PC-9 (cell line): ENCODE measurements around the gene SNX32. TPM values are rescaled to one million over a fixed set of nuclear protein-coding genes. Genes with fewer than 3 reads are reported as not detected.

ENCODE experiments used
- BruUV-seq: library from RNA; stranded (reverse); fragments of 400-500 nt; replicated peaks from 2 replicates; lab custom pipeline; 2021; lab: Mats Ljungman, UMichigan
- CTCF ChIA-PET: fragments of 300-600 bp; sonication (Branson Sonifier 250); formaldehyde crosslinking; loops from one replicate; lab custom pipeline; 2022; ENCODE audit warnings: antibody characterized with exemption; lab: Charles Lee
- POLR2A ChIA-PET: fragments of 300-600 bp; sonication (Branson Sonifier 250); formaldehyde crosslinking; loops from one replicate; lab custom pipeline; 2022; ENCODE audit warnings: antibody characterized with exemption; ENCODE audit not compliant: unreplicated experiment; lab: Charles Lee
- DNase-seq, 2 experiments: peaks; one replicate each; pipeline versions ENCODE4 v3.0.0 to v3.0.0-alpha.2; 2015 to 2022; ENCODE audit warnings: mixed read lengths in 1 of 2
- H2AFZ ChIP-seq: fragments of 200-600 bp; sonication (generic); 2 replicates; pipeline ENCODE4 v1.8.1; 2017; ENCODE audit warnings: antibody characterized with exemption
- H3F3A ChIP-seq: fragments of 200-600 bp; sonication (generic); 2 replicates; pipeline ENCODE4 v1.8.1; 2017; ENCODE audit warnings: antibody characterized with exemption, mild to moderate bottlenecking, low read depth; ENCODE audit not compliant: insufficient read depth
- H3K27ac ChIP-seq: fragments of 200-600 bp; sonication (generic); 2 replicates; pipeline ENCODE4 v1.6.1; 2016; ENCODE audit warnings: mixed run types
- H3K27me3 ChIP-seq: fragments of 200-600 bp; sonication (generic); 2 replicates; pipeline ENCODE4 v1.6.1; 2016; ENCODE audit warnings: low read depth, mixed run types; ENCODE audit not compliant: insufficient read depth
- H3K36me3 ChIP-seq: fragments of 200-600 bp; sonication (generic); 2 replicates; pipeline ENCODE4 v1.6.1; 2016; ENCODE audit warnings: low read depth, mixed run types
- H3K4me1 ChIP-seq: fragments of 200-600 bp; sonication (generic); replicated peaks from 2 replicates; pipeline ENCODE4 v1.6.1; 2016; ENCODE audit warnings: mixed run types; ENCODE audit not compliant: insufficient read depth
- H3K4me2 ChIP-seq: fragments of 200-600 bp; sonication (generic); 2 replicates; pipeline ENCODE4 v1.6.1; 2017; ENCODE audit warnings: mixed run types
- H3K4me3 ChIP-seq: fragments of 200-600 bp; sonication (generic); 2 replicates; pipeline ENCODE4 v1.6.1; 2016; ENCODE audit warnings: mixed run types
- H3K79me2 ChIP-seq: fragments of 200-600 bp; sonication (generic); 2 replicates; pipeline ENCODE4 v1.6.1; 2017; ENCODE audit warnings: low read depth, mixed run types
- H3K9me2 ChIP-seq: fragments of 200-600 bp; sonication (generic); 2 replicates; pipeline ENCODE4 v1.8.1; 2017; ENCODE audit warnings: mild to moderate bottlenecking; ENCODE audit not compliant: insufficient read depth
- H3K9me3 ChIP-seq: fragments of 200-600 bp; sonication (generic); 2 replicates; pipeline ENCODE4 v1.8.1; 2016; ENCODE audit warnings: low read depth; ENCODE audit not compliant: insufficient read depth
- H4K20me1 ChIP-seq: fragments of 200-600 bp; sonication (generic); 2 replicates; pipeline ENCODE4 v1.8.1; 2017; ENCODE audit not compliant: insufficient read depth
- CTCF ChIP-seq: fragments of 200-600 bp; sonication (generic); conservative IDR thresholded peaks from 2 replicates; pipeline ENCODE4 v1.6.1; 2017; ENCODE audit warnings: mixed run types, antibody characterized with exemption, mild to moderate bottlenecking, moderate library complexity
- EZH2 ChIP-seq: fragments of 200-600 bp; sonication (generic); IDR thresholded peaks from 2 replicates; pipeline ENCODE4 v1.8.0; 2017; ENCODE audit warnings: antibody characterized with exemption, low read depth
- intact Hi-C: fragments of 100-400 bp; cut with micrococcal nuclease; formaldehyde crosslinking; loops from one replicate; pipeline ENCODE4 v1.10.0; 2022; ENCODE audit not compliant: unreplicated experiment
- total RNA-seq: library from RNA; stranded (reverse); gene quantifications from 2 replicates; pipeline ENCODE4 v1.2.3, GENCODE V29; 2021

The SNX32 gene
- total RNA-seq, 1 experiment from 2014 or later, result not detected

DNA sequence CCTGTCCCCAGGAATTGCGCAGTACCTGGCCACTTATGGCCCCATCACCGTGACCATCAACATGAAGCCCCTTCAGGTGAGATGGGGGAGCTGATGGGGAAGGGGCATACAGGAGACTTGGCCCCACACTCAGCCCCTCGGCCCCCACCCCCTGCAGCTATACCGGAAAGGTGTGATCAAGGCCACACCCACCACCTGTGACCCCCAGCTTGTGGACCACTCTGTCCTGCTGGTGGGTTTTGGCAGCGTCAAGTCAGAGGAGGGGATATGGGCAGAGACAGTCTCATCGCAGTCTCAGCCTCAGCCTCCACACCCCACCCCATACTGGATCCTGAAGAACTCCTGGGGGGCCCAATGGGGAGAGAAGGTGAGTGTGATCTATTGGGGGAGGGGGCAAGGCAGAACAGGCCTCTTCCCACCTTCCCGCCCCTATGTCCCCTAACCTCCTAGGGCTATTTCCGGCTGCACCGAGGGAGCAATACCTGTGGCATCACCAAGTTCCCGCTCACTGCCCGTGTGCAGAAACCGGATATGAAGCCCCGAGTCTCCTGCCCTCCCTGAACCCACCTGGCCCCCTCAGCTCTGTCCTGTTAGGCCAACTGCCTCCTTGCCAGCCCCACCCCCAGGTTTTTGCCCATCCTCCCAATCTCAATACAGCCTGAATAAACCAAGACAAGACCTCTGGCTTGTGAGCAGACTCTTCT is 49.4 kb downstream of the SNX32 start:
- peaks cover 16% of the 10 kb centered on the region for H3K79me2 ChIP-seq
- no peak overlapping the region for H3K27ac ChIP-seq
- DNase-seq, result no peak
- H3K9me3 ChIP-seq, result no peaks in the 10 kb centered on the region
- no peak overlapping the region for H3K4me2 ChIP-seq
- H3K4me3 ChIP-seq, result no peak overlapping the region
- CTCF ChIA-PET, result interaction anchor here (1.1 to 1.9 kb wide), 2 partner anchors 108 to 171 kb away, joined by 3 to 11 read pairs; partner anchors contain the start of gene KAT5
- no peaks in the 10 kb centered on the region for H3K27me3 ChIP-seq
- TF ChIP-seq CTCF (no peak), EZH2 (no peak)
- H4K20me1 ChIP-seq, result no peaks in the 10 kb centered on the region
- POLR2A ChIA-PET, result no interaction called here
- intact Hi-C loops, result loop anchor here (10.0 kb wide), 1 partner anchor 182 kb away; no protein-coding TSS in a partner anchor
- no peak overlapping the region for H2AFZ ChIP-seq
- peaks cover 31% of the 10 kb centered on the region; the same call in 1 of the 2 replicates for H3F3A ChIP-seq
- BruUV-seq, result no TSS peak
- H3K36me3 ChIP-seq, result peaks cover 18% of the 10 kb centered on the region; the same call in 1 of the 2 replicates
- no peaks in the 10 kb centered on the region for H3K9me2 ChIP-seq
- peaks cover 12% of the 10 kb centered on the region; the same call in 1 of the 2 replicates for H3K4me1 ChIP-seq

DNA sequence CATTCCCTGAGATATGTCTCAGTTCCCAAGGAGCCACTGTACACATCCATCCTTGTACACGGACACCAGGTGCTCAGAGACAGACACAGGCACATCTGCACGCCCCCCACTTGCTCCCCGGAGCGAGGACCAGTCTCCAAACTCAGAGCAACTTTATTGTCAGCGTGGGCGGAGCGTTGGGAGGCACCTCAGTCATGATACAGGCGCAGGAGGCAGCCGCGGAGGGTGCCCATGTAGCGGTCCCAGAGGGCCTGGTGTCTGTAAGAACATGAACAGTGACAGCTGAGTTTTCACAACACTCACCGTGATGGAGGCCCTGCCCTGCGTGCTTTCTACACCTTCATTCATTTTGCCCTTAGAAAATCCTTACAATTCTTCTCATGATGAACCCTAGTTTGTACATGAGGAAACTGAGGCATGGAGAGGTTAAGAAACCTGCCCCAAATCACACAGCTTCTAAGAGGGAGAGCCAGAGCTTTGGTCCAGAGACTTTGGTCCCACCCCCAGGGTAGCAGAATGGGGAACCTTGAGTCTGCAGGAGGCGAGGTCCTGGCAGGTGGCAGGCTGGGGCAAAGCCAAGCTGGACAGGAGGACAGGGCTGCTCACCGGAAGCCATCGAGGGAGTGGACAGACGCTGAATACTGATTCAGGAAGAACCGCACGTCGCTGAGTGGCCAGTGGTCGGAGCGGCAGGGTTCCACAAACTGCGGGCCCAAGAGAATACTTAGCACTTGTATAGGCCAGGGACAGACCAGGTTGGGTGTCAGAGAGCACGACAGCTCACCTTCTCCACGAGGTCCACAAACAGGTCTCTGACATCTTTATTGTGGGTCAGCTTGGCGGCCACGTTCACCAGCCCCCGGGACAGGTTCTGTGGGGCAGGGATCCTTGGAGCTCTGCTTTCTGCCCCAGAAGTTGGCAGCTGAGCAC is 50.3 kb downstream of the SNX32 start:
- H4K20me1 ChIP-seq, result no peaks in the 10 kb centered on the region
- ChIA-PET CTCF (interaction anchor here (0.5 to 1.9 kb wide), 13 partner anchors 22 to 486 kb away, joined by 3 to 11 read pairs (median 5); partner anchors contain the start of genes KAT5 and SIPA1), POLR2A (interaction anchor here (0.6 to 1.0 kb wide), 5 partner anchors 13 to 1483 kb away, joined by 3 to 8 read pairs (median 4); no protein-coding TSS in a partner anchor)
- DNase-seq, result no peak
- H3K4me2 ChIP-seq, result no peak overlapping the region
- no peaks in the 10 kb centered on the region for H3K9me2 ChIP-seq
- H3K9me3 ChIP-seq, result no peaks in the 10 kb centered on the region
- peaks cover 32% of the 10 kb centered on the region; the same call in 1 of the 2 replicates for H3F3A ChIP-seq
- no peak overlapping the region for H2AFZ ChIP-seq
- H3K36me3 ChIP-seq, result peaks cover 18% of the 10 kb centered on the region; the same call in 1 of the 2 replicates
- H3K79me2 ChIP-seq, result peaks cover 16% of the 10 kb centered on the region
- H3K27ac ChIP-seq, result no peak overlapping the region
- no peaks in the 10 kb centered on the region for H3K27me3 ChIP-seq
- intact Hi-C loops, result loop anchor here (1.0 to 10.0 kb wide), 3 partner anchors 105 to 181 kb away; no protein-coding TSS in a partner anchor
- H3K4me3 ChIP-seq, result no peak overlapping the region
- no peak for TF ChIP-seq CTCF
- no peak for TF ChIP-seq EZH2
- peaks cover 16% of the 10 kb centered on the region for H3K4me1 ChIP-seq
- BruUV-seq, result no TSS peak

GRCh38 chr11:65884716-65885092 is 50.9 kb downstream of the SNX32 start:
- Histone ChIP-seq H3K9me3 (no peaks in the 10 kb centered on the region), H3K27ac (no peak overlapping the region), H3F3A (peaks cover 37% of the 10 kb centered on the region; the same call in 1 of the 2 replicates), H3K4me2 (no peak overlapping the region), H3K36me3 (peaks cover 18% of the 10 kb centered on the region; the same call in 1 of the 2 replicates), H4K20me1 (no peaks in the 10 kb centered on the region), H3K27me3 (no peaks in the 10 kb centered on the region), H3K79me2 (peaks cover 16% of the 10 kb centered on the region), H3K4me1 (peaks cover 22% of the 10 kb centered on the region), H3K9me2 (no peaks in the 10 kb centered on the region), H3K4me3 (no peak overlapping the region), H2AFZ (no peak overlapping the region)
- ChIA-PET CTCF (interaction anchor here (0.5 to 1.9 kb wide), 15 partner anchors 13 to 486 kb away, joined by 3 to 11 read pairs (median 5); partner anchors contain the start of genes KAT5 and SIPA1), POLR2A (interaction anchor here (0.5 to 1.0 kb wide), 8 partner anchors 13 to 1483 kb away, joined by 3 to 14 read pairs (median 4); no protein-coding TSS in a partner anchor)
- intact Hi-C loops, result loop anchor here (1.0 to 10.0 kb wide), 4 partner anchors 105 to 247 kb away; partner anchors contain the start of gene SIPA1
- peak; percentile 58 to 85 for DNase-seq
- no TSS peak for BruUV-seq
- TF ChIP-seq EZH2 (no peak), CTCF (peak; percentile 98)
